Measurements from ENCODE around the gene FXYD3. TPM values are rescaled to one million over a fixed set of nuclear protein-coding genes. Genes with fewer than 3 reads are reported as not detected.

FXYD3 gene
- total and polyA plus RNA-seq, 4 donors = 130 to 467 (median 160) TPM

DNA sequence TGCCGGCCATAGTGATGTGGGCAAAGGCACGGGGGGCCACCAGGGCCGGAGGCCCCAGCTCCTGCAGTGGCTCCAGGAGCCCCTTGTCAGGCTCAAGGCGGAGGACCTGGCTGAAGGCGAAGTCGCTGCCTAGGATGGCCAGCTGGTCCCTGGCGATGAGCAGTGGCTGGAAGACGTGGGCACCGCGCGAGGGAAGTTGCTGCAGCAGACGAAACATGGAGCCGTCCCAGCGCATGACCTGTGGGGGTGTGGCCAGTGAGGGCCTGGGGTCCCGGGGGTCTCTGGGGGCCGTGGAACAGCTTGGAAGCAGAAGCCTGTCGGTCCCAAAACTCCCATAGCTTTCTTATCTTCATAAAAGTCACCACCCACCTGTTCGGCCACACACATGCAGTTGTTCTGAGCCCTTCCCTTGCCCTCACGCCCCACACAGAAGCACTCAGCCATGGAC lies 9.7 kb downstream of the FXYD3 start:
- Histone ChIP-seq H3K9me3 (ENCODE audit: control insufficient read depth in 4 of 4, insufficient read depth in 3 of 4, low read length in 3 of 4) (no peaks in the 10 kb centered on the region), H3K4me3 (no peak overlapping the region), H3K4me1 (ENCODE audit: control insufficient read depth in 5 of 5, insufficient read depth in 5 of 5, low read length in 5 of 5) (peaks cover 5 to 27% (median 9%) of the 10 kb centered on the region in 5 donors), H3K36me3 (ENCODE audit: control insufficient read depth in 4 of 4, insufficient read depth in 4 of 4, low read length in 4 of 4) (no peaks in the 10 kb centered on the region), H3K27ac (ENCODE audit: low read depth in 1 of 2, low read length in 1 of 2) (peak overlapping the region in 1 of 2 donors; percentile 71), H3K9ac (ENCODE audit: insufficient read depth in 1 of 2, low read length in 2 of 2) (no peak overlapping the region), H3K27me3 (ENCODE audit: control insufficient read depth in 3 of 3, insufficient read depth in 3 of 3, low read length in 2 of 3) (no peaks in the 10 kb centered on the region)
- TF ChIP-seq, protein P1, sequence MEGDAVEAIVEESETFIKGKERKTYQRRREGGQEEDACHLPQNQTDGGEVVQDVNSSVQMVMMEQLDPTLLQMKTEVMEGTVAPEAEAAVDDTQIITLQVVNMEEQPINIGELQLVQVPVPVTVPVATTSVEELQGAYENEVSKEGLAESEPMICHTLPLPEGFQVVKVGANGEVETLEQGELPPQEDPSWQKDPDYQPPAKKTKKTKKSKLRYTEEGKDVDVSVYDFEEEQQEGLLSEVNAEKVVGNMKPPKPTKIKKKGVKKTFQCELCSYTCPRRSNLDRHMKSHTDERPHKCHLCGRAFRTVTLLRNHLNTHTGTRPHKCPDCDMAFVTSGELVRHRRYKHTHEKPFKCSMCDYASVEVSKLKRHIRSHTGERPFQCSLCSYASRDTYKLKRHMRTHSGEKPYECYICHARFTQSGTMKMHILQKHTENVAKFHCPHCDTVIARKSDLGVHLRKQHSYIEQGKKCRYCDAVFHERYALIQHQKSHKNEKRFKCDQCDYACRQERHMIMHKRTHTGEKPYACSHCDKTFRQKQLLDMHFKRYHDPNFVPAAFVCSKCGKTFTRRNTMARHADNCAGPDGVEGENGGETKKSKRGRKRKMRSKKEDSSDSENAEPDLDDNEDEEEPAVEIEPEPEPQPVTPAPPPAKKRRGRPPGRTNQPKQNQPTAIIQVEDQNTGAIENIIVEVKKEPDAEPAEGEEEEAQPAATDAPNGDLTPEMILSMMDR (IDR thresholded peaks at IDR 0.05; ENCODE audit: control extremely low read depth, extremely low read depth) = no peak
- 88 to 89% methylated on average over 19 of the region's 19 CpGs for WGBS, 2 donors
- DNase-seq (no peak), ATAC-seq (ENCODE audit: insufficient read depth, low FRiP score) (no peak)

DNA sequence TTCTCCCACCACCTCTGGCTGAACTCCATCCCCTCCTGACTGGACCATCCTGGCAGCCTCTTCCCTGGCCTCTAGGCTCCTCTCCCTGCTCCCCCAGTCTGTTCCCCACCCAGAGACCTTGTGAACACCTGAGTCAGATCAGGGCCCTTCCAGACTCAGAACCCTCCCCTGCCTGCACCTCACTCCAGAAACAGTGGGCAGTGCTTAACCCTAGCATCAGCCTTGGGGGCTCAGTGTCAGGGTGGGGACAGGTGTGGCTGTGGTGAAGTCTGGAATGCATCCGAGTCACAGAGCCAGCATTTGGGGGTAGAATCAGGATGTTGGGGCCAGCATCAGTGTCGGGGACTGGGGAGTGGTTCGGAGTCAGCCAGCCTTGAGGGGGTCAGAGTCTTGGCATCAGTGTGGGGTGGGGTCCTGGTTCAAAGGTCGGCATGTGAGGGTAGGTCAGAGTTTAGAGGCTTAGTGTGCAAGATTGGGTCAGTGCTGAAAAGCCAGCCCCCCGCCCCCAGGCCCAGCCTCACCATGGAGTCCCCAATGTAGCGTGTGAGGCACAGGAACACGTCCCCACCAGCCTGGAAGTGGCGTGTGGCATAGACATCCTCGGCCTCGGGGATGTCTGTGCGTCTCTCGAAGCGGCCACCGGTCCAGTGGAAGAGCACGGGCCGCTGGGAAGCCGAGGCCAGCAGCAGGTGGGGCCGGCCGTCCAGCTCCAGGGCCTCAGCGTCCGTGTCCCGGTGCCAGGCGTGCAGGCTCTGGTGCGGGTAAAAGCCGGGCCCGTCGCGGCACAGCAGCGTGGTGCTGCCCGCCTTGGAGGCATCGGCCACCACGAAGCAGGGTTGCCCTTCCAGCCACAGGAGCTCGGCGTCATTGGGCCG lies 10.4 kb downstream of the FXYD3 start:
- Histone ChIP-seq H3K4me1 (ENCODE audit: control insufficient read depth in 5 of 5, insufficient read depth in 5 of 5, low read length in 5 of 5) (peaks cover 5 to 27% (median 9%) of the 10 kb centered on the region in 5 donors), H3K9me3 (ENCODE audit: control insufficient read depth in 4 of 4, insufficient read depth in 3 of 4, low read length in 3 of 4) (no peaks in the 10 kb centered on the region), H3K9ac (ENCODE audit: insufficient read depth in 1 of 2, low read length in 2 of 2) (no peak overlapping the region), H3K36me3 (ENCODE audit: control insufficient read depth in 4 of 4, insufficient read depth in 4 of 4, low read length in 4 of 4) (no peaks in the 10 kb centered on the region), H3K4me3 (no peak overlapping the region), H3K27me3 (ENCODE audit: control insufficient read depth in 3 of 3, insufficient read depth in 3 of 3, low read length in 2 of 3) (no peaks in the 10 kb centered on the region), H3K27ac (ENCODE audit: low read depth in 1 of 2, low read length in 1 of 2) (no peak overlapping the region)
- no peak for DNase-seq
- TF ChIP-seq, protein P1 (IDR thresholded peaks at IDR 0.05; ENCODE audit: control extremely low read depth, extremely low read depth) = no peak
- 92 to 96% methylated on average over 33 to 35 of the region's 35 CpGs for WGBS, 2 donors
- ATAC-seq (ENCODE audit: insufficient read depth, low FRiP score) = no peak

DNA sequence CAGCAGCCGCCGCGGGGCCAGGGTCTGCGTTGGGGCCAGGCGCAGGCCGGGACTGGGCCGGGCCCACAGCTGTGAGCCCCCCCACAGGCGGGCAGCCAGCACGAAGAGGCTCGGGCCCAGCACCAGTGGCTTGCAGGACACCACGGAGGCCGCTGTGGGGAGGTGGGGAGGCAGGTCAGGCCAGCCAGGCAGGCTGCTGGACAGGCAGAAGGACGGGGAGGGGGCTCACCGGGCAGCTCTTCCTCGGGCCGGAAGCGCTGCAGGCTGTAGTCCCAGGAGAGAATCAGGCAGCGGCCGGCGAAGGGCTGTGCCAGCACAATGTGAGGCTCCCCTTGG lies 11.0 kb downstream of the FXYD3 start:
- DNase-seq = peak in 1 of 3 donors; percentile 58
- no peak overlapping the region for H3K27ac ChIP-seq (ENCODE audit: low read depth in 1 of 2, low read length in 1 of 2)
- WGBS, 2 donors = 66 to 77% methylated on average over 17 to 20 of the region's 20 CpGs

More for the DNA sequence above, 11.0 kb downstream of the FXYD3 start:
- ATAC-seq (ENCODE audit: insufficient read depth, low FRiP score) = no peak
- no peaks in the 10 kb centered on the region for H3K27me3 ChIP-seq (ENCODE audit: control insufficient read depth in 3 of 3, insufficient read depth in 3 of 3, low read length in 2 of 3)
- H3K4me3 ChIP-seq = no peak overlapping the region
- TF ChIP-seq, protein P1 (IDR thresholded peaks at IDR 0.05; ENCODE audit: control extremely low read depth, extremely low read depth) = no peak
- H3K36me3 ChIP-seq (ENCODE audit: control insufficient read depth in 4 of 4, insufficient read depth in 4 of 4, low read length in 4 of 4) = no peaks in the 10 kb centered on the region
- H3K9ac ChIP-seq (ENCODE audit: insufficient read depth in 1 of 2, low read length in 2 of 2) = no peak overlapping the region
- no peaks in the 10 kb centered on the region for H3K9me3 ChIP-seq (ENCODE audit: control insufficient read depth in 4 of 4, insufficient read depth in 3 of 4, low read length in 3 of 4)
- peaks cover 5 to 27% (median 9%) of the 10 kb centered on the region in 5 donors for H3K4me1 ChIP-seq (ENCODE audit: control insufficient read depth in 5 of 5, insufficient read depth in 5 of 5, low read length in 5 of 5)
